HG02885 (cell line): ENCODE data around the gene KIRREL3.

Source experiments
- ATAC-seq: cut with Tn5 transposase; IDR thresholded peaks from one replicate; pipeline ENCODE4 v1.9.1; 2021; ENCODE audit warnings: mild to moderate bottlenecking; ENCODE audit not compliant: unreplicated experiment, poor library complexity

Gene KIRREL3

DNA sequence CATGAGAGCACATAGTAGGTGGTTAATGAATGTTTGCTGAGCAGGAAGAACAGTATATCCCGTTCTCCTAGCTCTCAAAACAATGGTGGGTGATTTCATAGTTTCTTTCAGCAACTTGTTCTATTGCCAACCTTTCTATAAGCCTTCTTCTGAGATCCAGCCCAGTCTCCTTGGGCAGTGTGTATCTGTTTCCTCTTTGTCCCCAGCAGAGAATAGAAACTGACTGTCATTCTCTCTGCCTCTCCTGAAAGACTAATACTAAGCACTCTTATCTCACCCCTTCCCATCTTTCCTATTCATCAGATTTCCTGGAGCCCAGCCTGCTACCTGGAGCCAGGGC lies 372.1 kb downstream of the KIRREL3 start:
- ATAC-seq, result no peak

DNA sequence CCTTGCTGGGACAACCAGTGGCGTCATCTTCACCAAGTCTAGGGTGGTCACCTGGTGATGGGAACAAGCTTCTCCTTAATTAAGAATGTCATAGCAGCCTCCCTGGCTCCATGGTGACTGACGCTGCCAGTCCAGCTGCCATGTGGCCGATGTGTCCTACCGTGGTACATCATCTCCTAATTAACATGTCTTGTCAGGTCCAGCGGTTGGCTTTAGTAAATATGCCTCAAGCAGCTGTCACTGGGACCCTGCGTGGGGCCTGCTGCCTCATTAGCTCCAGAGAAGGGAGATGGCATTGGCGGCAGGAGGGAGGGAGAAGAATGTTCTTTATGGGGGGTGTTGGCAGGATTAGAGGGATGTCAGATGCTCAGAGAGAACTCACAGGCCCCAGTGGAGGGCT lies 373.1 kb downstream of the KIRREL3 start:
- ATAC-seq, result no peak

DNA sequence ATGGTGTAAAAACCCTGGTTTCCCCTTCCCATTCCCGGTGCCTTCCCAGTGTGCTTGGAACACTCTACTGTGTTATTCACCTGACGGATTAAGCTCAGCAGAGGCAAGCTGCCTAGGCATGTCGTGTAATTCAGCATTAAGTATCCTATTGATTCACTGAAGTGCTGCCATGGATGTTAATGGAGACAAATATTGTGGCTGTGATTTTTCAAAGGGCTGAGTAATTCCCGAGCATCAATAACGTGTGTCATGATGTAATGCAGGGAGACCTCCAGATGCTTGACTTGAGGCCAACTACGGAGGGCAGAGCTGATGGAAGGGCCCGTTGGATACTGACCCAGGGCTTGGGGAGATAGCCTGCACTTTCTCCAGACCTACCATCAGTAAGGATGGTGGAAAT lies 376.1 kb downstream of the KIRREL3 start:
- ATAC-seq, result no peak

DNA sequence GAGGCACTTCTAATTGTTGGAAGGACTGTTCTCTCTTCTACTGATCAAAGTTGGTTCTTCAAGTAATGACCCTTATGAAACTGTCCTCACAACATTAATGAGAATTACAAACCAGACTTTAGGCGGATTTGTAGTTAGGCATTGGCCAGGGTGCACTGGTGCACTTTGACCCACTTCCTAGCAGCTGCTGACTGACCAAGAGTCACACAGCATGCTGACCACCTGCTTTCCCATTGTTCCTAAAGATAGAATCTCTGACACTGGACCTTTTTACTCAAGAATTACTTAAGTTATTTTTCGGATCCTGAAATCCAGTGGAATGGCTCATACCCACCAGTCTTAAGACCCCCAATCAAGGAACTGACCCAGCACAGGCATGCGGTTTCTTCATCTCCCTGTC lies 381.1 kb downstream of the KIRREL3 start:
- ATAC-seq, result no peak

DNA sequence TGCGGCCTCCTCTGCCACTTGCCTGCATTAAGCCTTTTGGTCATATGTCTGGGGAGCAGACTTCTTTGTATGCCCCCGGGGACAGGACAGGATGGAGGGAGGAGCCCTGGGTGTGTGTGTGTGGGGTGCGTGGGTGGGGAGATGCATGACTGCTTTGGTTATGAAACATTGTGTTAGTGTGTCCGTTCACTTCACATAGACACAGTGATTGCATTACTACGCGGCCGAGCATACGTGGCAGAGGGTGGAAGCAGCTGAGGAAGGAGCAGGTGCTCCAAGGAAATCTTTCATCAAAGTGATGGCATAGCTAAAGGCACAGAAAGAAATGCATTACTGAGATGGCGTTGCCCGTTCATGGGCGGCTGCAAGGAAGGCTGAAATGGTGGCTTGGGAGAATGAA lies 384.7 kb downstream of the KIRREL3 start:
- ATAC-seq, result no peak

DNA sequence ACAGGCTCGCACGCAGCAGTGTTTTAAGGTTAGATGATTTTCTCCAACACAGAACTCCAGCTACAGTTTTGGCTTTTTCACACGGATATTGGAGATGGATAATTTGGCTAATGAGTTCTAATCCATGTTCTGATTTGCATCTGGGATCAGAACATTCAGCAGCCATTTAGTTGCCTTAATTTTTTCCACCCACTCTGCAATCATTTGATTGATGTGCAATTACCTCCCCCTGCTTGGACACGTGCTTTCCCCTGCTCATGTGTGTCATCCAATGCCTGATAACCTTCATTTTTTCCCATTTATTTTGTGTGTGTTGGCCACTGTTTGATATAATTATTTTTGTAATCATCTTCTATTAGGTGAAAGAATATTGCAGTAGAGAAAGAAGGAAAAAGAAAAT lies 387.3 kb downstream of the KIRREL3 start:
- ATAC-seq, result no peak

DNA sequence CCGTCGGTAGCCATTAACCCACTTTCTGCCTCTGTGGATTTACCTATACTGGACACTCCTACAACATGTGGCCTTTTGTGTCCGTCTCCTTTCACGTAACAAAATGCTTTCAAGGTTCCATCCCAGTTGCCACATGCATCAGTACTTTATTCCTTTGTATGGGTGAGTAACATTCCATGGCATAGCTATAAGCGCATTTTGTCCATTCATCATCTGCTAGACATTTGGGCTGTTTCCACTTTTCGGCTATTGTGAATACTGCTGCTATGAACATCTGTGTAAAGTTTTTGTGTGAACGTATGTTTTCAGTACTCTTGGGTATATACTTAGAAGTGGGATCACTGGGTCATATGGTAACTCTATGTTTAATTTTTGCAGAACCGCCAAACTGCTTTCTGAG lies 387.9 kb downstream of the KIRREL3 start:
- no peak for ATAC-seq

DNA sequence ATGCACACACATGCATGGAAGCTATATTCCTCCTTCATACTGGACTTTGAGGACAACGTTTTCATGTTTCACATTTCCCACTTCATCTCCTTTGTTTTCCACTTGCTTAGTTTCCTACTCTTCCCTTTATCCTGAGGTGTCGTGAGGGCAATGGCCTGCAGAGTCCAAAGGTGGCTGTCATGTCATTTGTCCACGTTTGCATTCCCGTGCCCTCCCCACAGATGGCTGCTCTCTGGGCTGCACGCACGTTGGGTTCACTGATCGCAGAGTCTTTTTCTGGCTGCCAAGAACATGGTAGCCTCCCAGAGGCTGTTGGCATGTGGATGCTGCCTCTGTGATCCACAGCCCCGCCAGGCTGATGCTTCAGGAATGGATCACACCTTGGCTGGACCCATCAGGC lies 389.1 kb downstream of the KIRREL3 start:
- ATAC-seq, result no peak

DNA sequence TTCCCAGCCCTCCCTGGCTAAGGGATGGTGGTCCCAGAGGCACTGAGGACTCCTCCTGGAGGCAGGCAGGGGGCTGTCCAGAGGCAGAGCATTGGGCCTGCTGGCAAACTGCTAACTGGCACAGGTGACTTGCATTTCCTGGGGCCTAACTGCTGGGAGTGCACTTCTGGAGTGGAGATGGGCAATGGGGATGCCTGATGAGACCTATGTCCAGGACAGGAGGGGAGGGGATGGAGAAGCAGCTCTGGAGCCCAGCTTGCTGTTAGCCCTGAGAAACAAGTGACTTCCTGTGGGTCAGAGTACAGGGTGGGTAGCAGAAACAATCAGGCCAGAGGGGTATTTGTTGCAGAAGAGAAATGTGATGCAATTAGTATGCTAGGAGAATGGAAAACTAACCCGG lies 391.9 kb downstream of the KIRREL3 start:
- ATAC-seq, result no peak

DNA sequence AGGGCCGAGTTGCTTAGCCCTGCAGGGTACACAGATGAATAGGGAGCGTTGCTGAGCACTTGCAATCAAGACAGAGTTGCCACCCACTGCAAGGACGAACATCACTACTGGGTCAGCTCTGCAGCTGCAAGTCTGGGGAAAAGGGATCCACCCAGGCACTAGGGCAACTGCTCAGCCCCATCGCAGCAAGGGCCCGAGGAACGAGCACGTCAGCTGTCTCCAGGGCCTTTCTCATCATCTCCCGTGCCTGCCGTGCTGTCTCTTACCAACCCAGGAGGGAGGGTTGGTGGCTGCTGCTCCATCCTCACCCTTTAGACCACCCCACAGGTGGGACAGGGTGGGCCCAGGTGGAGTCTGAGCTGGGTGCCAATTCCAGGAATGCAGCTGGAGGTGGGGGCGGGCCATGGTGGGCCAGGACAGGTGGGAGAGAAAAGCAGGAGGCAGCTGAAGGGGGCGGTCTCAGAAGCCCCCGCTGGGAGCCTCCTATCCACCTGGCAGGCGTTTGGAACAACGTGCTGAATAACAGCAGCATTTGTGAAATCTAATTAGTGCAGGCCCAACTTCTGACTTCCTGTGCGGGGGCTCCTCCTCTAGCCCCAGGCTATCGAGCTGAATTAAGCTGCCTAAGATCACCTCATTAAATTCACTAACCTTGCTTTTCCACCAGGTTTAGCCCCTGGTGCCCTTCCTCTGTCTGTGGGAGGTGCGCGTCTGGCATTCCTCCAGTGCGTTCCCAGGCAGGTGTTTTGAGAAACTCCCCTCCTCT lies 392.6 kb downstream of the KIRREL3 start:
- no peak for ATAC-seq

DNA sequence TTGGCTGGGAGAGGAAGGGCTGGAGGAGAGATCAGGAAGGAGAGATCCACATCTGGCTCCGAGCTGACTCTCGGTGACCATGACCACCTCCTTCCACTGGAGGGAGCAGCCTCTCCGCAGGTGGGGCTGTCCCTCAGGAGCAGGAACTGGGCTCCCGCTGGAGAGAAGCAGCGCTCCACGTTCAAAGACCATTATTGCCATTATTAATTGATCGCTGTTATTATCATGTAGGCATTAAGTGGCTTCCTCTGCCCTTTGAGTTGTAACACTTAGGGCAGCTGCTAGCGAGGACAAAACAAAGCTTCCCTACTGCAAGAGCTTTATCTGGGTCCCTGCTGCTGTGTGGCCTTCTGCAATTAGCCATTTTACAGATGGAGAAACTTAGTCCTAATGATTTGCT lies 393.2 kb downstream of the KIRREL3 start:
- ATAC-seq, result no peak

DNA sequence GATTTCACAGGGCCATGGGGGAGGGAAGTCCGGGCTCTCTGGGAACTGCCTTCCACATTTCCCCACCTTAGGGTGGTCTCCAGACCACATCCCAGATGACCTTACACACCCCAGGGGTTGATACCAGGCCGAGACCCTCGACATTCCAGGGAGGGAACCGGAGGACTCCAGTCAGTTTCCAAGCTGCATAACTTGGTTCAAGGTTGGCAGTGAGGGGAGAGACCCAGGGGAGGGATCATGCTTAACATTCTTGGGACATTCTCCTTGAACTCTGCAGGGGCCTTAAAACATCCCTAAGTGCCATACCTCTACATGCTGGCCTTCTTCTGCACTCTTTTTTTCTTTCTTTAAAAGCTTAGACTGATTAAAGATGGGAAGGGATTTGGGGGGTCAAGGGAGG lies 394.1 kb downstream of the KIRREL3 start:
- no peak for ATAC-seq

DNA sequence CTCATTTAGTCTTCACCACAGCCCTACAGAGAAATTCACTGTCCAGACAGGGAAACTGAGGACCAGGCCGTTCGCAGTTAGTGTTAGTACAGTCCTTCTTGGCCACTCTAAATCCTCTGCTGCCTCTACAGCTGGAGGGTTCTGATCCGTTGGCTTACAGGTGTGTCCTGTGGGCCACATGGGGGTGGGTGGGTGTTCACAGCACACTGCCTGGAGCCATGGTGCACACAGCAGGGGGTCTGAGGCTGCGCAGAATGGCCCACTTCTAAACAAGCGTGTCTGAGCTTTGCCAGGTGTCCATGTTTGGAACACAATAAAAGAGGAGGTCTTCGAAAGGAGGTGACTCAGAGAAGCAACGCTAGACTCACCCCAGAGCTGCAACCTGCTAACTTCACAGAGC lies 396.1 kb downstream of the KIRREL3 start:
- ATAC-seq, result no peak

DNA sequence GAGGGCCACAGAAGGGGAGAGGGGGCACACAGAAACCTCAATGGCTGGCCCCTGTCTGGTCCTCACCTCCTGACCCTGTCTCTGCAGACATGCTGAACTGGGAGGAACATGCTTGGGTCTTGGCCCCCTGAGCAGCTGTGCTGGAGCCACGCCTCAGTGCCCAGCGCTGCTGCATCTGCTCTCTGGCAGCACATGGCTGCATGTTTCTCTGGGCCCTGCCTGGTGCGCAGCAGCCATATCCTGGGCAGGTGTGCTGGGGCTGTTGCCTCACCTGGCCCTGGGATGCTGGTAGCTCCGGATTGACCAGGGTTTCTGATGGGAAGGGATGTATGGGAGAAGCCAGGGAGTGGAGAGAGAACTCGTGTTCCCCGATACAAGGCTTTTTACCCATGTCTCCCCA lies 397.1 kb downstream of the KIRREL3 start:
- ATAC-seq, result no peak

DNA sequence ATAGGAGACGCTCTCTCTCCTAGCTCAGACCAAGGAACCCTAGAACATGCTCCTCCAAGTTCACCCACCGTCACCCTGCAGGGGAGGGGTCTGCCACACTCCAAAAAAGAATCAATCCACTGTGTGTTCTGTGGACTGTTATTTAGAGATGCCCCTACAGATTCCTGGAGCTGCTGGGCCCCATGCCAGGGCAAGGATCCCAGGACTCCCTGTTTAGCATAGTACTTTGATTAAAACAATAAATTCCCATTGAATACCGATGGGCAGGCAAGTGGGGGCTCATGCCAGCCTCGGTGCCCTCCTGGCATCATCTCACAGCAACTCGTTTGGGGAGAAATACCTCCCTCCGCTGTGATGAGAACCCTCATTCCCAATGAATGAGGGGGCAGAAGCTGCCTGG lies 397.6 kb downstream of the KIRREL3 start:
- ATAC-seq, result no peak

DNA sequence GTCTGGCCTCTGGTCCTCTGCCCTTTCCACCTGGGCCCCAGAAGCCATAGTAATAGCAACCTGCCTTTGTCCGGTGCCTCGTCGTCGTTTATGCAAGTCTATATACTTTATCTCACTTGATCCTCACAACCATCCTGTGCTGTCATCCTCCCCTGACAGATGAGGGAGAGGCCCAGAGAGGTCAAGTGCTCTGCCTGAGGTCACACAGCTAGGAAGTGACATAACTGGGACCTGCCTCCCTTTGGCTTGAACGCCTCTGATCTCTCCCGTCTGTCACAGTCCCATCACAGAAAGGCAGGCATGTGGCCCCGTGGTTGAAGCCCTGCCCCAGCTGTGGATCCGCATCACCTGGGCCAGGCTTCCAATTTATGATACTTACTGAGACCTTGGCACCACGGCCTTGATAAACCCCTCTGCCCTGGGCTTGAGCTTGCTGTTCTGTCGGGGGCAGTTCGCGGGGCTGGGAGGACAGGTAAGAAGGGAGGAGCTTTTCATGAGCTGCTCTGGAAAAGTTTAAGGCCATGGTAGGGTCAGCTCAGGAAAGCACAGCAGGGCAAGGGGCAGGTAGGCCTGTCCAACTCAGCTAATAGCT lies 398.1 kb downstream of the KIRREL3 start:
- ATAC-seq, result no peak

DNA sequence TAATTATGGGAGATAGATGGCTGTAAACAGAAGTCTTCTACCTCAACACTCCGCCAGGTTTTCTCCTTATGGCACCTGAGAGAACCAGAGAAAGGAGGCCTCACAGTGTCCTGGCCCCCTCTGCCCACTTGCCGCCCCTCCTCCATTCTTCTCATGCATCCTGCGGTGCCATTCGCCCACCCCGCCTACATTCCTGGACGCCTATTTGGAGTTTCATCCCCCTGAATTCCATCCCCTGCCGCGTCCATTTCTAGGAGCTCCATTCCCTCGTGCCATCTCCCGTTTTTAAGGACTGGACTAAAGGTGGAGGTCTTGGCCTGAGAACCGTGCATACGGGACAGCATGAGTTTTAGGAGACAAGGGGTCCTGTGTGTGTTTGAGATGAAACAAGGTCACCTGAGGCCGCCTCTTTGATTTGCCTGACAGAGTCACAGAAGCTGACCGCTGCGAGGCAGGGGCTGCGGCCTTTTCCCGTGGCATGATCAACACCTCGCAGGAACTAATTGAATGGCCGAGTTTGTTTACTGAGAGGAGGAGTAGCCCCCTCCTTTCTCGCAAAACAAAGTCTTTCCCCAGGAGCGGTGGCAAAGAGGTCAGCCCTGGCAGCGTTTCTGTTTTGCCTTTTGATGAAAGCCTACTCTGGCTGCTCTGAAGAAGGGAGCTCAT lies 398.9 kb downstream of the KIRREL3 start:
- ATAC-seq, result no peak

DNA sequence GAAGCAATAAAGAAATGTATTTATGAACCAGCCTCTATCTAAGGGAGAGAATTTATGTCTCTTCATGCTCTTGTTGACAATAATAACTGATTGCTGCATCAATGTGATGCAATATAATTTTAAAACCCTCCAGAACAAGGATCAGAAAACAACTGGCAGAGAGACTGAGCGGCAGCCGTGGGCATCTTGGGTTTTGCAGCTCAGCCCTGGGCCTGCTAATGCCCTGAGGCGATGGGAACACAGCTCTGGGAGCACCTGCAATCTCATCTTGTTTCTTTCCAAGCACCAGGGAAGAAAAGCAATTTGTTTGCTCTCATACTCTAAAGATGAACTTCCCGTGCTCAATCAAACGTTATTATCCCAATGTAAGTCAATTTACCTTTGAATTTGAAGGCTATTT lies 399.4 kb downstream of the KIRREL3 start:
- ATAC-seq, result no peak

DNA sequence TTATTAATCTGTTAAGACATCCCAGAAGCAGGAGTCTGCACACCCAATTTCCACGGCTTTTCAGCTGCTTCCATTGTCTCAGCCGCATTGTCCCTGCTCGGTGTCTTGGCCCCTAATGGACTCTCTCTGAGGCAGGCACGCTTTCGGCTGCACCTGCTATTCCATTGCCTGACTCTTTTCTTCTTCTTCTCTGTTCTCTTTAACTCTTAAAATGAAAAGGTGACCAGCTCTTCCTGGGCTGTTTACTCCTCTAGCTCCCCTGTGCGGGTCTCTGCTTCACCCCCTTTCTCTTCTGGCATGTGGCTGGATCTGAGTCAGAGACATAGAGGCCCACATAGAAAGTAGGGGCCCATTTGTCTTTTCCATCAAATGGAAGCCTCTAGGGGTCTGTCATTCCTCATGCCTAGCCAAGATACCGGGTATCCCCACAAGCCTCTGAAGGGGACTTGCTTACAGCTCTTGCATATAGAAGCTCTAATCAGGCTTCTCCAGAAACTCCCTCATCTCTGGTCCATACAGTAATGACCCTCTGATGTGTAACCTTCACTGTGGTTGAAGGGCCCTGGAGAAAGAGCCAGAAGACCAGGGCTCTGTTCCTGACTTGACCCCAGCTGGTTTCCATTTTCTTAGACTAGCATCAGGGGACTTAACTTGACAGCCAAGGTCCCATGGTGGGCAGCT lies 401.2 kb downstream of the KIRREL3 start:
- ATAC-seq, result no peak

DNA sequence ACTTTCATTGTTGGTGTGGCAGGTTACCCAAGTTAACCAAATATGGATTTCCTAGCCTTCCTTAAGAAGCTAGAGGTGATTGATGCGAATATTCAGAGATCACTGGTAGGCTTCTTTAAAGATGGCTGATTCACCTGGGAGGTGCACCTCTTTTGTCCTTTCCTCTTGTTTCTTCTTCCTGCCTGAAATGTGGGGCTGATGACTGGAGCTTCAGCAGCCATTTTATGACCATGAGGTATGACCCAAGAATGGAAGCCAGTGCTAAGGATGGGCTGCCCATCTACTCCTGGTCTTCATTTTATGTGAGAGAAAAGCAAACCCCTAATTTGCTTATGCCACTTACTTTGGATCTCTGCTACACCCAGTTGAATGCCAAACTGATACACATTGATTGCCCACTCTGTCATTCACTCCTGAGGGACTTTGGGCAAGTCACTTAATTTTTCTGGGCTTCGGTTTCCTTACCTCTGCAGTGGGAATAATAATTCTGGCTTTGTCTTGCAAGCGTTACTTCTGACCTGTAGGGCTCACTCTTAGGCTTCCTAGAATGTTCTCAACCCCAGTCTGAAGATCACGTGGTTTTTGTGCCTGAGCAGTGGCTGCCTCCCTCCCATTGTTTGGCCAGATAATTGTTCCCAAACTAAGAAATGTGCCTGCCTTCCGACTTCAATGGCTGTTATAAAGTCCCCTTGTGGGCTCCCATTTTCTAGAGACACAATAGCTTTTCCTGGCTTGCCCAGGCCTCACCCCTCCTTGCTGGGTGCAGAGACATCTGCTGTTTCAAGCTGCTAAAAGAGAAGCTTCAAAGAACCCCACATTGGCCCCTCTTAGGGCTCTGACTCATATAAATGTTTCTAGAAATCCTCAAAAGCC lies 402.0 kb downstream of the KIRREL3 start:
- no peak for ATAC-seq
